DOHH2 (cell line): ENCODE results near the gene LRP2BP.

Source experiments
- CTCF ChIP-seq: fragments of 200-600 bp; sonication (generic); IDR thresholded peaks from one replicate; pipeline ENCODE4 v1.5.1; 2014; ENCODE audit warnings: antibody characterized with exemption, mild to moderate bottlenecking, low read depth, low read length; ENCODE audit not compliant: poor library complexity, severe bottlenecking
- EZH2phosphoT487 ChIP-seq: fragments of 200-600 bp; sonication (generic); IDR thresholded peaks from 2 replicates; pipeline ENCODE4 v1.6.1; 2017; ENCODE audit warnings: borderline replicate concordance, mild to moderate bottlenecking, antibody characterized with exemption, low read length, moderate library complexity, mixed read lengths

- TF ChIP-seq CTCF (no peak), EZH2phosphoT487 (no peak)
These were observed 72.1 kb downstream of the LRP2BP start for GRCh38 chr4:185323606-185324005.
